GM21360 (cell line): Measurements from ENCODE around the gene PIP4K2A.

Experiments used
- ATAC-seq: cut with Tn5 transposase; IDR thresholded peaks from one replicate; pipeline ENCODE4 v1.9.1; 2021; ENCODE audit warnings: mild to moderate bottlenecking, moderate library complexity; ENCODE audit not compliant: unreplicated experiment

Gene PIP4K2A

GRCh38 chr10:22491931-22492615 lies 222.3 kb downstream of the PIP4K2A start:
- ATAC-seq: no peak

DNA sequence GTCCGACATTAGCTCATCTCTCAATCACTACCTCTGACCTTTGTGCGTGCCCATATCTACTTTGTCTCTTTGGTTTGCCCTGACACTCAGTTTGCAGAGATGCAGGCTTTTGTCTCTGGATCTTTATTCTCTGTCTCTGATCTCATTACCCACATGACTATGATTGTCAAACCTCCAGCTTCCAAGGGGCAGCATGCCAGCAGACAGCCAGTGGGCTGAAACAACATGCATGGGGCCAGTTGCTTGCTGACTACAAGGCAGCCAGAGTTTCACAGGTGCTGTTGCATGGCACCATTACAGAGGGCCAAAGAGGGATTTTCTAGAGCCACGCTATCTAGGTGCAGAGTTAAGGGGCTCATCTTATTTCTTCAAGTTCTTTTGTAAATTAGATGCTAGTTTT lies 222.9 kb downstream of the PIP4K2A start:
- ATAC-seq: no peak

GRCh38 chr10:22489975-22490374 lies 224.4 kb downstream of the PIP4K2A start:
- peak; percentile 48 for ATAC-seq

- peak; percentile 71 for ATAC-seq
Observed at GRCh38 chr10:22489467-22489866, 224.9 kb downstream of the PIP4K2A start.

GRCh38 chr10:22486431-22486830 lies 227.9 kb downstream of the PIP4K2A start:
- no peak for ATAC-seq
